ENCODE results near the gene UXT.
"Not testable (repeated sequence)": the region's sequence is repeated elsewhere in the genome, so short reads cannot be mapped to it uniquely, and the experiment has no call there.

UXT gene

GRCh38 chrX:47613082-47613481 is 45.9 kb downstream of the UXT start:
- DNase-seq, result no peak

- DNase-seq, result no peak
Observed at GRCh38 chrX:47612418-47612817, 46.6 kb downstream of the UXT start.

DNA sequence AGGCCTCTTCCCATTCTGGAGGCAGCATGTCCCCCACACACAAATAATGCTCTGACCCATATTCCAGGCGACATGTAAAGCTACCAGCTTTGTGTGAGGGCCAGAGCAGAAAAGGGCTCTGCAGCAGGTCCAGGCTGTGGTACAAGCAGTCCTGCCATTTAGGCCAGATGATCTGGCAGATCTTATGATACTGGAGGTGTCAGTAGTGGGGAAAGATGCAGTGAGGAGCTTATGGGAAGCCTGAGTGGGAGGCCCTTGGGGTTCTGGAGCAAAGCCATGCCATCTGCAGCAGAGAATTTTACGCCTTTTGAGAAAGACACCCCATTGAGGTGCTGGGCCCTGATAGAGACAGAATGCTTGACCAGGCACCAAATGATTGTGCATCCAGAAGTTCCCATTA is 47.1 kb downstream of the UXT start:
- DNase-seq, result no peak

DNA sequence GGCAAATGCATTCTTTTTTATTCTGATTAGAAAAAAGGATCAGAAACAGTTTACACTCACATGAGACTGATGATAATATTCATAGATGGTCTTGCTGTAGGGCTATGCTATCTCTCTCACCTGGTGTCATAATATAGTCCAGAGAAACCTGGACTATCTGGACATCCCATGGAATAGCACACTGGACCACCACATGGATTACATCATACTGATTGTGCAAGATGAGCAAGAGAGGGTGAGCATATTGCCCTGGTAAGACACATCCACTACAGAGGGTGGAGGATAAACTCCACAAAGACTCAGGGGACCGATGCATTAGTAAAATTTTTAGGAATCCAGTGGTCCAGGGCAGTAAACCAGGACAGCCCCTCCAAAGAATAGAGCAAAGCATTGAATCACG is 47.5 kb downstream of the UXT start:
- DNase-seq, result no peak

- no peak for DNase-seq
Observed at GRCh38 chrX:47610511-47610910, 48.5 kb downstream of the UXT start.

- no peak for DNase-seq
Observed at GRCh38 chrX:47608130-47608810, 50.7 kb downstream of the UXT start.

DNA sequence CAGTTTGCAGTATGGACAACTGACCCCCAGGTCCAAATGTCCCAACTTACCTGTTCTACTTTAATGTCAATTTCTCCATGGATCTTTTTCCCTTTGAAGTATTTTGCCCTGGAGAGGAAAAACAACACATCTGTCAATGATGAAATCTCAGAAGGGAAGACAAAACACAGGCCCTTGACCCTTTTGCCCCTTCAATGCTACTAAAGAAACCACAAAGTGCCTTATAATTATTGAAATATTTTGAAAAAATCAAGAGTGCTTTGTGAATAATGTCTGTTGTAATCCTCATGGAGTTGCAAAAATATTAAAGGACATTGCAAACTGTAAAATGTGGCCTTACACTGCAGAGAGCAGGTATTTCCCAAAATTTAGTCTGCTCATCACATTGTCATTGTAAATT is 51.9 kb downstream of the UXT start:
- DNase-seq, result no peak

DNA sequence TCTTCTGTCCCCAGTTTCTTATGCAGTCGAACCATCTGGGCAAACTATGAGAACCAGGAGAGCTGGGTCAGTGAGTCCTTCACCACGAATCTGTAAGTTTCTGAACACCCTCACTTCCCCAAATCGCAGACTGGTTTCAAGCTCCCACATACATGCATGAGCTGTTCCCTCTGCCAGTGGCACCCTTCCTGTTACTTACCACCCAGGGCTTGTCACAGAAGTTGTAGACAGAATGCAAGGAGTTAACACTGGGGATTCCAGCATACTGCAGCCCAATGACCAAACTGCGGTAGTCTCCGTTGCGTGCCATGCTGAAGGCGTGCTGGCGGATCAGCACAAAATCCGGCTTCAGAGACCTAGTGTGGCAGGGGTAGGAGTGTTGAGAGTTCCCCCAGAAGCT is 54.0 kb downstream of the UXT start:
- no peak for DNase-seq

GRCh38 chrX:47603125-47603524 is 55.9 kb downstream of the UXT start:
- DNase-seq, result not testable (repeated sequence)

All from fibroblast of skin of abdomen (primary cell).